IPS-18a (cell line): ENCODE measurements around the gene ICA1.
"Not testable (repeated sequence)": the region's sequence is repeated elsewhere in the genome, so short reads cannot be mapped to it uniquely, and the experiment has no call there.

ENCODE experiments used
- H3K27ac ChIP-seq: one replicate; pipeline ENCODE4 v1.5.1; 2013; ENCODE audit warnings: low read length
- H3K27me3 ChIP-seq: one replicate; pipeline ENCODE4 v1.6.1; 2013; ENCODE audit warnings: mild to moderate bottlenecking, low read length; ENCODE audit not compliant: control insufficient read depth, insufficient read depth
- H3K36me3 ChIP-seq: one replicate; pipeline ENCODE4 v1.6.1; 2013; ENCODE audit warnings: low read depth, low read length; ENCODE audit not compliant: control insufficient read depth
- H3K4me1 ChIP-seq: one replicate; pipeline ENCODE4 v1.6.1; 2013; ENCODE audit warnings: low read depth, low read length; ENCODE audit not compliant: control insufficient read depth
- H3K4me3 ChIP-seq: one replicate; pipeline ENCODE4 v1.5.1; 2013; ENCODE audit warnings: low read length
- H3K9ac ChIP-seq: one replicate; pipeline ENCODE4 v1.6.1; 2013; ENCODE audit warnings: mild to moderate bottlenecking, low read length, moderate library complexity
- H3K9me3 ChIP-seq: one replicate; pipeline ENCODE4 v1.6.1; 2013; ENCODE audit warnings: low read depth, low read length; ENCODE audit not compliant: control insufficient read depth

The ICA1 gene

GRCh38 chr7:8117195-8117594 lies 144.8 kb downstream of the ICA1 start:
- no peak overlapping the region for H3K27ac ChIP-seq
- no peaks in the 10 kb centered on the region for H3K27me3 ChIP-seq
- H3K9me3 ChIP-seq: no peaks in the 10 kb centered on the region
- H3K36me3 ChIP-seq: no peaks in the 10 kb centered on the region
- H3K9ac ChIP-seq: no peak overlapping the region
- peaks cover 12% of the 10 kb centered on the region for H3K4me1 ChIP-seq
- H3K4me3 ChIP-seq: no peak overlapping the region

GRCh38 chr7:8115547-8116402 lies 146.2 kb downstream of the ICA1 start:
- no peaks in the 10 kb centered on the region for H3K9me3 ChIP-seq
- no peak overlapping the region for H3K9ac ChIP-seq
- H3K27me3 ChIP-seq: no peaks in the 10 kb centered on the region
- no peaks in the 10 kb centered on the region for H3K36me3 ChIP-seq
- H3K27ac ChIP-seq: no peak overlapping the region
- no peak overlapping the region for H3K4me3 ChIP-seq
- H3K4me1 ChIP-seq: peaks cover 27% of the 10 kb centered on the region

GRCh38 chr7:8114175-8114574 lies 147.8 kb downstream of the ICA1 start:
- Histone ChIP-seq H3K27me3 (no peaks in the 10 kb centered on the region), H3K36me3 (no peaks in the 10 kb centered on the region), H3K9ac (no peak overlapping the region), H3K4me3 (no peak overlapping the region), H3K4me1 (peaks cover 36% of the 10 kb centered on the region), H3K9me3 (no peaks in the 10 kb centered on the region), H3K27ac (no peak overlapping the region)

GRCh38 chr7:8113184-8113583 lies 148.8 kb downstream of the ICA1 start:
- H3K27ac ChIP-seq: no peak overlapping the region
- H3K4me1 ChIP-seq: peaks cover 28% of the 10 kb centered on the region
- H3K4me3 ChIP-seq: no peak overlapping the region
- no peaks in the 10 kb centered on the region for H3K9me3 ChIP-seq
- no peaks in the 10 kb centered on the region for H3K27me3 ChIP-seq
- no peaks in the 10 kb centered on the region for H3K36me3 ChIP-seq
- H3K9ac ChIP-seq: no peak overlapping the region

- no peak overlapping the region for H3K4me3 ChIP-seq
- H3K27ac ChIP-seq: no peak overlapping the region
- H3K9me3 ChIP-seq: no peaks in the 10 kb centered on the region
- H3K4me1 ChIP-seq: peaks cover 27% of the 10 kb centered on the region
- no peak overlapping the region for H3K9ac ChIP-seq
- H3K27me3 ChIP-seq: no peaks in the 10 kb centered on the region
- no peaks in the 10 kb centered on the region for H3K36me3 ChIP-seq
Measured at GRCh38 chr7:8112685-8113084, 149.3 kb downstream of the ICA1 start.

- Histone ChIP-seq H3K27ac (no peak overlapping the region), H3K36me3 (no peaks in the 10 kb centered on the region), H3K4me1 (peaks cover 27% of the 10 kb centered on the region), H3K9me3 (no peaks in the 10 kb centered on the region), H3K9ac (no peak overlapping the region), H3K27me3 (no peaks in the 10 kb centered on the region), H3K4me3 (no peak overlapping the region)
Measured at GRCh38 chr7:8111282-8111960, 150.5 kb downstream of the ICA1 start.

GRCh38 chr7:8109196-8110022 lies 152.6 kb downstream of the ICA1 start:
- no peaks in the 10 kb centered on the region for H3K27me3 ChIP-seq
- H3K27ac ChIP-seq: no peak overlapping the region
- H3K9me3 ChIP-seq: no peaks in the 10 kb centered on the region
- H3K4me1 ChIP-seq: peaks cover 27% of the 10 kb centered on the region
- no peaks in the 10 kb centered on the region for H3K36me3 ChIP-seq
- H3K9ac ChIP-seq: no peak overlapping the region
- H3K4me3 ChIP-seq: no peak overlapping the region

GRCh38 chr7:8105449-8106095 lies 156.4 kb downstream of the ICA1 start:
- no peak overlapping the region for H3K27ac ChIP-seq
- no peak overlapping the region for H3K9ac ChIP-seq
- no peaks in the 10 kb centered on the region for H3K36me3 ChIP-seq
- H3K27me3 ChIP-seq: no peaks in the 10 kb centered on the region
- H3K4me1 ChIP-seq: peaks cover 11% of the 10 kb centered on the region
- H3K9me3 ChIP-seq: no peaks in the 10 kb centered on the region
- H3K4me3 ChIP-seq: no peak overlapping the region

DNA sequence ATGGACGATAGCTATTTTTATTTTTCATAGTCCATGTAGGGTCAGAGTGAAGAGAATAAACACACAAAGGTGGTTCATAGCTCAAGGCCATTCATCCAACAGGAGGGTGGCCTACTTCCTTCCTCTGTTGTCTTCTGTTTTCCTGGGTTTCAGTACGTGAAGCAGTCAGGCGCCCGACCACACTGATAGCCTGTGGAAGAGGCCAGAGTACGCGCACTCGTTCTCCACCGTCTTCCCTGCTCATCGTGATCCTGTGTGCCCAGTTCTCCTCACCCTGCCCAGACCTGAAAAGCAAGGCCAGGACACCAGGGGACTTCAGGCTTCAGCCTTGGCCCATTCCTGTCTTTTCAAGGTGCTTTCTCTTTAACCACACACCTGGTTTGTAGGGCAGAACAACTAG lies 158.7 kb downstream of the ICA1 start:
- Histone ChIP-seq H3K4me3 (no peak overlapping the region), H3K27me3 (no peaks in the 10 kb centered on the region), H3K4me1 (no peaks in the 10 kb centered on the region), H3K36me3 (no peaks in the 10 kb centered on the region), H3K9me3 (no peaks in the 10 kb centered on the region), H3K27ac (no peak overlapping the region), H3K9ac (no peak overlapping the region)

- H3K27me3 ChIP-seq, H3K4me1 ChIP-seq, H3K4me3 ChIP-seq, H3K36me3 ChIP-seq, H3K27ac ChIP-seq, H3K9me3 ChIP-seq, H3K9ac ChIP-seq: not testable (repeated sequence)
Measured at GRCh38 chr7:8101292-8101691, 160.7 kb downstream of the ICA1 start.
